ENCODE data around the gene LEMD3.

- TF ChIP-seq, protein P1, sequence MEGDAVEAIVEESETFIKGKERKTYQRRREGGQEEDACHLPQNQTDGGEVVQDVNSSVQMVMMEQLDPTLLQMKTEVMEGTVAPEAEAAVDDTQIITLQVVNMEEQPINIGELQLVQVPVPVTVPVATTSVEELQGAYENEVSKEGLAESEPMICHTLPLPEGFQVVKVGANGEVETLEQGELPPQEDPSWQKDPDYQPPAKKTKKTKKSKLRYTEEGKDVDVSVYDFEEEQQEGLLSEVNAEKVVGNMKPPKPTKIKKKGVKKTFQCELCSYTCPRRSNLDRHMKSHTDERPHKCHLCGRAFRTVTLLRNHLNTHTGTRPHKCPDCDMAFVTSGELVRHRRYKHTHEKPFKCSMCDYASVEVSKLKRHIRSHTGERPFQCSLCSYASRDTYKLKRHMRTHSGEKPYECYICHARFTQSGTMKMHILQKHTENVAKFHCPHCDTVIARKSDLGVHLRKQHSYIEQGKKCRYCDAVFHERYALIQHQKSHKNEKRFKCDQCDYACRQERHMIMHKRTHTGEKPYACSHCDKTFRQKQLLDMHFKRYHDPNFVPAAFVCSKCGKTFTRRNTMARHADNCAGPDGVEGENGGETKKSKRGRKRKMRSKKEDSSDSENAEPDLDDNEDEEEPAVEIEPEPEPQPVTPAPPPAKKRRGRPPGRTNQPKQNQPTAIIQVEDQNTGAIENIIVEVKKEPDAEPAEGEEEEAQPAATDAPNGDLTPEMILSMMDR (IDR thresholded peaks at IDR 0.05): no peak
- TF ChIP-seq POLR2A (IDR thresholded peaks at IDR 0.05): no peak
These were observed 26.1 kb downstream of the LEMD3 start for GRCh38 chr12:65195387-65196055.
